Body of pancreas (tissue), 4 donors: ENCODE results near the gene NEK10. TPM values are rescaled to one million over a fixed set of nuclear protein-coding genes. Genes with fewer than 3 reads are reported as not detected.

ENCODE experiments used
- ATAC-seq: fragments of 150-250 bp; one replicate; pipeline ENCODE4 v1.9.1; 2016
- DNase-seq, 4 donors: peaks; one replicate each; pipeline ENCODE4 v3.0.0-alpha.2; 2019
- H3K27ac ChIP-seq, 4 donors: fragments of 200-600 bp; sonication (generic); 1 replicate in 3 of 4; 2 replicates in 1 of 4; pipeline versions ENCODE4 v1.5.1 to v1.6.1; 2016 to 2019; ENCODE audit warnings: mild to moderate bottlenecking in 1 of 4, mixed read lengths in 1 of 4, moderate library complexity in 1 of 4
- H3K27me3 ChIP-seq, 2 donors: fragments of 200-600 bp; sonication (generic); one replicate each; pipeline ENCODE4 v1.6.0; 2016; ENCODE audit warnings: mild to moderate bottlenecking in 1 of 2
- H3K36me3 ChIP-seq, 2 donors: fragments of 200-600 bp; sonication (generic); replicated peaks in 1 of 2; 2 replicates each; pipeline ENCODE4 v1.5.1; 2016; ENCODE audit warnings: low read depth in 2 of 2; ENCODE audit not compliant: insufficient read depth in 1 of 2
- H3K4me1 ChIP-seq: fragments of 200-600 bp; sonication (generic); one replicate; pipeline ENCODE4 v1.6.0; 2016
- H3K4me3 ChIP-seq, 2 donors: fragments of 200-600 bp; sonication (generic); 1 replicate in 1 of 2; 2 replicates in 1 of 2; pipeline ENCODE4 v1.5.1; 2016 to 2019
- H3K9me3 ChIP-seq, 3 donors: fragments of 200-600 bp; sonication (generic); 1 replicate in 2 of 3; 2 replicates in 1 of 3; pipeline ENCODE4 v1.5.1; 2016
- CTCF ChIP-seq, 7 experiments: fragments of 450-650 bp in 4 of 7; fragments of 200-600 bp in 3 of 7; sonication (generic) in 3 of 7; IDR thresholded peaks; one replicate each; pipeline ENCODE4 v1.5.1; 2016 to 2019; ENCODE audit warnings: antibody characterized with exemption in 7 of 7
- POLR2A ChIP-seq, 3 donors: fragments of 450-650 bp; IDR thresholded peaks; one replicate each; pipeline ENCODE4 v1.6.1; 2016; ENCODE audit warnings: antibody characterized with exemption in 3 of 3, mild to moderate bottlenecking in 2 of 3
- WGBS, 2 donors: methylation state at CpG; one replicate each; pipeline ENCODE4 v1.1.5; 2017; 5-methylcytosine and 5-hydroxymethylcytosine counted together
- intact Hi-C: fragments of 100-400 bp; cut with DNase I; formaldehyde crosslinking; loops from one replicate; pipeline ENCODE4 v1.15.1; 2023
- total RNA-seq, 2 donors: library from RNA; depleted of rRNA; stranded (reverse); fragments of >200 nt; gene quantifications; one replicate each; pipeline ENCODE4 v1.1.0, GENCODE V29; 2016

Gene NEK10
- total RNA-seq, 2 donors from 2014 or later = 0.33 to 0.78 TPM

- Histone ChIP-seq H3K27me3 (no peaks in the 10 kb centered on the region), H3K36me3 (no peaks in the 10 kb centered on the region), H3K9me3 (no peaks in the 10 kb centered on the region), H3K27ac (no peak overlapping the region), H3K4me1 (no peaks in the 10 kb centered on the region), H3K4me3 (no peak overlapping the region)
- WGBS, 2 donors = 39 to 44% methylated on average over 2 of the region's 2 CpGs
- intact Hi-C loops = no loop called here
- no peak for DNase-seq
- no peak for ATAC-seq
- TF ChIP-seq POLR2A (IDR thresholded peaks at IDR 0.05) = no peak
Observed at GRCh38 chr3:27093771-27094170, 275.4 kb downstream of the NEK10 start.

GRCh38 chr3:27090275-27091041 lies 278.7 kb downstream of the NEK10 start:
- 70 to 75% methylated on average over 6 of the region's 6 CpGs for WGBS, 2 donors
- Histone ChIP-seq H3K4me3 (no peak overlapping the region), H3K4me1 (no peaks in the 10 kb centered on the region), H3K36me3 (no peaks in the 10 kb centered on the region), H3K27me3 (no peaks in the 10 kb centered on the region), H3K9me3 (no peaks in the 10 kb centered on the region), H3K27ac (no peak overlapping the region)
- no peak for ATAC-seq
- no peak for TF ChIP-seq POLR2A (IDR thresholded peaks at IDR 0.05)
- no peak for TF ChIP-seq CTCF (IDR thresholded peaks at IDR 0.05)
- no peak for DNase-seq
- intact Hi-C loops = no loop called here

GRCh38 chr3:27089645-27090044 lies 279.5 kb downstream of the NEK10 start:
- WGBS, 2 donors = 64 to 72% methylated on average over 1 of the region's 1 CpG
- ATAC-seq (no peak), DNase-seq (no peak)
- H3K9me3 ChIP-seq = no peaks in the 10 kb centered on the region
- intact Hi-C loops = no loop called here
- no peaks in the 10 kb centered on the region for H3K36me3 ChIP-seq
- no peaks in the 10 kb centered on the region for H3K27me3 ChIP-seq
- H3K4me3 ChIP-seq = no peak overlapping the region
- no peak overlapping the region for H3K27ac ChIP-seq
- TF ChIP-seq POLR2A (IDR thresholded peaks at IDR 0.05) (no peak), CTCF (IDR thresholded peaks at IDR 0.05) (no peak)
- H3K4me1 ChIP-seq = no peaks in the 10 kb centered on the region

- Histone ChIP-seq H3K9me3 (no peaks in the 10 kb centered on the region), H3K4me1 (no peaks in the 10 kb centered on the region), H3K27ac (no peak overlapping the region), H3K27me3 (no peaks in the 10 kb centered on the region), H3K4me3 (no peak overlapping the region), H3K36me3 (no peaks in the 10 kb centered on the region)
- ATAC-seq (no peak), DNase-seq (no peak)
- WGBS, 2 donors = 34 to 49% methylated on average over 2 of the region's 2 CpGs
- TF ChIP-seq CTCF (IDR thresholded peaks at IDR 0.05) = no peak
- TF ChIP-seq POLR2A (IDR thresholded peaks at IDR 0.05) = no peak
- intact Hi-C loops = no loop called here
Observed at GRCh38 chr3:27089068-27089467, 280.1 kb downstream of the NEK10 start.

GRCh38 chr3:27085829-27086730 lies 283.1 kb downstream of the NEK10 start:
- WGBS, 2 donors = 78% methylated on average over 5 of the region's 5 CpGs
- Histone ChIP-seq H3K27ac (no peak overlapping the region), H3K4me1 (no peaks in the 10 kb centered on the region), H3K27me3 (no peaks in the 10 kb centered on the region), H3K36me3 (no peaks in the 10 kb centered on the region), H3K4me3 (no peak overlapping the region), H3K9me3 (no peaks in the 10 kb centered on the region)
- ATAC-seq = no peak
- TF ChIP-seq CTCF (IDR thresholded peaks at IDR 0.05) (no peak), POLR2A (IDR thresholded peaks at IDR 0.05) (no peak)
- intact Hi-C loops = no loop called here
- no peak for DNase-seq
